GM12874 (cell line): ENCODE data around the gene CMKLR1.

Experiments
- CTCF ChIP-seq: IDR thresholded peaks from 2 replicates; pipeline ENCODE4 v1.5.1; 2011; ENCODE audit warnings: low read depth, mild to moderate bottlenecking, control low read depth, low read length, moderate library complexity; ENCODE audit not compliant: insufficient read depth

The CMKLR1 gene

GRCh38 chr12:108352591-108352990 is 13.5 kb upstream of the CMKLR1 start:
- TF ChIP-seq CTCF: no peak

GRCh38 chr12:108350511-108350910 is 11.4 kb upstream of the CMKLR1 start:
- TF ChIP-seq CTCF: no peak

- TF ChIP-seq CTCF: no peak
Measured at GRCh38 chr12:108349278-108349688, 10.2 kb upstream of the CMKLR1 start.

- TF ChIP-seq CTCF: no peak
Measured at GRCh38 chr12:108348842-108349241, 9.7 kb upstream of the CMKLR1 start.

GRCh38 chr12:108346727-108347710 is 7.9 kb upstream of the CMKLR1 start:
- TF ChIP-seq CTCF: no peak

GRCh38 chr12:108345716-108346633 is 6.9 kb upstream of the CMKLR1 start:
- no peak for TF ChIP-seq CTCF

GRCh38 chr12:108342985-108343384 is 3.9 kb upstream of the CMKLR1 start:
- no peak for TF ChIP-seq CTCF
